Measurements from ENCODE around the gene PRKCH.

PRKCH gene

DNA sequence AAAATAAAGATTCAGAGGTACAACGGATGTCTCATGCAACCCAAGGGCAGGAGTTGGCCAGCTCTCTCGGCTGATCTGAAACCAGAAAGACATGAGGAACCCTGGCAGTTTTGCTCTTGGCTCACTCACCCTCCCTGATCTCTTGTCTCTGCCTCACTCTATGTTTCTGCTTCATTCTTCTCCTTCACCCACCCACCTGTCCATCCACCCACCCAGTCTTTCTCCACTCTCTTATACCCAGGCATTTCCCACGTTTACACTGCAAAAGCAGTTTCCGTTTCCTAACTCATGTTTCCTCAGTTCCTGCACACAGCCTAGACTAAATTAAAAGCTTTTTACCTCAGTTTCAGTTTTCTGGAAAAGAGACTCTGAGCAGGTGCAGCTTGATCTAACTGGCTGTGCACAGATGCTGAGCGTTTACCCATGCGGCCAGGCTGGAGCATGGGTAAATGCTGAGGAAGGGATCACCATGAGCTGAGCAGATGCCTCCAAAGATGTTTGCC lies 157.6 kb downstream of the PRKCH start:
- DNase-seq: no peak

DNA sequence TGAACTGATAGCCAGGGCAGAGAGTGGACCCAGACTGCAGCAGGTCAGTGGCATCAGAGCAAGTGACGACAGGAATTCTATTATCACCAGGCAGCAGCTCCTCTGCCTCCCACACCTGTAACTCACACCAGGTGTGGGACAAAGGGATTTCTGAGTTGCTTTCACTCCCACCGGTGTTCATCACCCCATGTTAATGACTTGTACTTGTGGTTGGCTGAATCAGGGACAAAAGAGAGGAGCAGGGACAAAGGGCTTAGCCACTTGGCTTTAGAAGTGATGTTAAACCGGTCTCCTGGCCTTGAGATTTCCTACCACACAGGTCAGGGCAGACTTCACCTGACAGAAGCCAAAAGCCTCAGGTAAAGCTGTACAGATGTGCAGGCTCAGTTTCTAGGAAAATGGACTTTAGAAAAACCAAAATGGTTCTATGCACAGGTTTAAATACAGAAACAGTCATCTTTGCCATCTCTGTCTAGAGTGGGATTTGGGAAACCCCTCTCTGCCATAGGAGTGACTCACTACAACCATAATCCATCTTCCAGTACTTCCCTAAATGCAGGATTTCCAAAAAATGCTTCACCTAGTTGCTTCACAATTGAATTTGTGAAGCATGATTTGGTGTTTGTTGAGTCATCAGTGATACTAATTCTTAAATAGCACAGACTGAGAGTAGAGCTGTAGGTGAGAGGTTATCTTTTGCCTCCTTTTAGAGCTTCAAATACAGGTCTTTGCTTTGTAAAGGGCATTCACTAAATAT lies 158.5 kb downstream of the PRKCH start:
- DNase-seq: no peak

DNA sequence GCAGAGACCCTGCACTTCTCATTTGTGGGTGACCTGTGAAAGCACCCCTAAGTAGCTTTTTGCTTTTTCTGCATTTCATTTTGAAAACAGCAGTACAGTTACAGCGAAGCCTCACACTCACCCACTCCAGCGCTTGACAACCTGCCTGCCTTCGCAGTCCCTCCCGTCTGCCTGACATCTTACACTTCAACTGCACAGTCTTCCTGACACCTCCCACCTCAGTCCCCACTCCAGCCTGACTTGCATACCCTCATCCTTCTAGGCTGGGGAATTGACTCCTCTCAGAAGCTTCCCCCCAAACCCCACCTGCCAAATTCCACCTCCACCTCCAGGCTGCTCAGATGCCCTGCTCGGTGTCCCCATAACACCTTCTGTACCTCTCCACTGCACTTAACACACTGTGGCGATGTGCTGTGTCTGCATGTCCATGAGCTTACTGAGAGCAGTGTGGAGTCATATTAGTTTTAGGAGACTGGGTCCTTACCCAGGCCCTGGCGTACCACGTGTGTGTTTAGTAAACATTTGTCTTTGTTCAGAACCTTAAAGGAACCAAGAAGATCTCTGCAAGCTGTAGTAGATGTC lies 159.4 kb downstream of the PRKCH start:
- no peak for DNase-seq

DNA sequence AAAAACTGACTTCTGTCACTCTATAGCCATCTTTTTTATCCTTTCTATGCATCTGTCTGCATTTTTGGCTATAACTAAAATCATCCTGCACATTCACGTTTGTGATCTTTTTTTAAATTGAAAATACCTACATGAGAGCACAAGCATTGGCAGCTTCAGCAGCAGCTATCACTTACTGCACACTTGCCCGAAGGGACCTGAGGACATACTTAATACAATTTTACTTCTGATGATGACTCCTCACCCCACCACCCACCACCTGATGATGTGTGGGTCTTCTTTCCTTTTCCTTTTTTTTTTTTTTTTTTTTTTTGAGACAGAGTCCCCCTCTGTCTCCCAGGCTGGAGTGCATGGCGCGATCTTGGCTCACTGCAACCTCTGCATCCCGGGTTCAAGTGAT lies 160.3 kb downstream of the PRKCH start:
- DNase-seq: no peak

DNA sequence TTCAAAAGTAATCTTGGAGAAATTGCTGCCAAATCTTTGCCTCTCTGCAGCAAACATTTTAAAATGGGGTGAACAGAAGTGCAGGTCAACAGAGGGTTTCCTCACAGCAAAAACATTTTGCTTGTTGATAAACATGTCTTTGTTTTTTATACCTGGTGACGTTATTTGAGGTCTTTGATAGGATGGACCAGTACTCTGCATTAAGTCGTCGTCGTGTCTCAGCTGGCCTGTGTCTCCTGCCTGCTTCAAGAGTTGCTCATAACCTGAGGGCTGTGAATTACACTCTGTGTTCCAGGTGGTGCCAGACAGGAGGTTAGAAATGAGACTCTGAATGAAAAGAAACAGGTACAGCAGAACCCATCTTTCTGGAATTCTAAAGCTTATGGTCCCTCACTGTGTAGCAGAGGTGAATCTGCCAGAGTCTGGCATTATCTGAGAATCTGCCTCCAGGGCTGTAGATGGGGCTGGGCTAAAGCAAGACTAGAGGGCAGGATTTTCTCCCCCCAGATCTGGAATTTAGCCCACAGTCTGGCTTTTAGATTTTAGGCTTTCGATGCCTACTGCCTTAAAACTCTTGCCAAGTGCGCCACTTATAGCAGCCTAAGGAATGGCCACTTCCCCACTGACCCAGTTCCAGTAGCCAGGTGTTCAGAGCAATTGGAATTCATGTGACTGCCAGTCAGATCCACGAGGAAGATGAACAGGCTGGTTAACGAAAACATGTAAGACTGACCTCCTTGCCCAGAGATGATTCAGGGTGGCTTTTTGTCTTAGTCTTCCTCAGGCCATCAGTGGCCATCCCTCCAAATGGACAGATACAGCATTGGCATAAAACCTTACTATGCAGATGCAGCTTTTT lies 161.2 kb downstream of the PRKCH start:
- DNase-seq: no peak

DNA sequence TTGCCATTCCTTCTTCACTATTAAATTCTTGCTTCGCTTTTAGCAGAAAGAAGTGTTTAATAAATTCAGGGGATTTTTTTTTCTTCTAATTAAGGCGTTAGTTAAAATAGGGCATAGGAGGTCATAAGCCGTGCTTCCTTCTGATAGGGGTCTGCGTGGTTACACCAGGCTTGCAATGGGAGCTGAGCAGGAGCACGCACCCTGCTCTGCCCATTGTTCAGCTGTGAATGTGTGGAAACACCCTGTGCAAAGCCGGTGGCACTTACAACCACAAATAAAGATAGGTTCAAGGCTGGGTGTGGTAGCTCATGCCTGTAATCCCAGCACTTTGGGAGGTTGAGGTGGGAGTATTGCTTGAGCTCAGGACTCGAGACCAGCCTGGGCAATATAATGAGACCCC lies 162.1 kb downstream of the PRKCH start:
- no peak for DNase-seq

DNA sequence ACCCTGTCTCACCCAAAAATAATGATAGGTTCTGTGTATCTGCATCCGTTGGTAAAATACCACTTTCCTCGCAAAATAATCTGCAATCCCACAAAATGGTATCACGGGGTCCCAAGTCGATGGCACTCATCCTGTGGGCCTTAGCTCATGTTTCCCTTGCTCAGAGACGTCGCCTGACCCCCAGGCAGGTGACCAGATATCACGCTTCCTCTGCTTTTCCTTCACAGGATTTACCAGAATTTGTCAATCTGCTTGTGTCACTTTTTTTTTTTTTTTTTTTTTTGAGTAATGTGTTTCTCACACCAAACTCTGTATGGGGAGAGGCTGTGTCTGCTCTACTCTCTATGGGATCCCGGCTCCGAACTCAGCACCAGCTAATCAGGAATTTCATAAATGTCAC lies 162.7 kb downstream of the PRKCH start:
- no peak for DNase-seq

DNA sequence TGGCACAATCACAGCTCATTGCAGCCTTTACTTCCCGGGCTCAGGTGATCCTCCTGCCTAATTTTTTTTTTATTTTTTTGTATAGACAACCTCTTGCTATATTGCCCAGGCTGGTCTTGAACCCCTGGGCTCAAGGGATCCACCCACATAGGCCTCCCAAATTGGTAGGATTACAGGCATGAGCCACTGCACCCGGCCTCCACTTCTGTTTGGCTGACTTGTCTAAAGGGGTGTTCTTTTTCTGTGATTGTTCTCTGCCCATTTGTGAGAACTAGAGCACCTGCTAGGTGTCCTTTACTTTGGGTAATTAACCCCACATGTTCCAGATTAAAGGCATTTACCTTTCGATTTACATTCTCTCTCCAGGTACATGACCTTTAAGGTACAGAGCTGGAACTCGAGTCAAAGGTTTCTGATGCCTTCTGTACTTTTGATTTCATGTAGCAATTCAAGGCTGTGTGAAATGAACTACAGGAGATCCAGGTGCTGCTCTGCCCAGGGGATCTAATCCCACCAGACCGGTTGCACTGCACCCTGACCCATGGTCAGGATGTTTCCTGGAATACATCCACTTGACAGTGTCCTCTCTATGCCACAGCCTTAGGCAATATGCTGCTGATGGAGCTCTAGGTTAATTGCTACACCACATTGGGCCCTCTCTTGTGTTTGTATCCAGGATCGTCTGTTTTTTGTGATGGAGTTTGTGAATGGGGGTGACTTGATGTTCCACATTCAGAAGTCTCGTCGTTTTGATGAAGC lies 163.6 kb downstream of the PRKCH start:
- DNase-seq: no peak

DNA sequence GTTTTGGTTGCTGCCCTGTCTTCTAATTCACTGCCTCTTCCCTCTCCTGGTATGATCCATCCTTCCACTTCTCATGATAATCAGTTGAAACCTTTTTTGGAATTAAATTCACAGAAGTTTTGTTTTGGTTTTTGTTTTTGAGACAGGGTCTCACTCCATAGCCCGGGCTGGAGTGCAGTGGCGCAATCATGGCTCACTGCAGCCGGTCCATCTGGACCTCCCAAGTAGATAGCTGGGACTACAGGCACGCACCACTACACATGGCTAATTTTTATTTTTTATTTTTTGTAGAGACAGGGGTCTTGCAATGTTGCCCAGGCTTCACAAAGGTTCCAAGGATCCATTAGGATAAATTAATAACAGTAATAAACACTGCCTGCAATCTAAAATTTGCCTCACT lies 164.3 kb downstream of the PRKCH start:
- no peak for DNase-seq

DNA sequence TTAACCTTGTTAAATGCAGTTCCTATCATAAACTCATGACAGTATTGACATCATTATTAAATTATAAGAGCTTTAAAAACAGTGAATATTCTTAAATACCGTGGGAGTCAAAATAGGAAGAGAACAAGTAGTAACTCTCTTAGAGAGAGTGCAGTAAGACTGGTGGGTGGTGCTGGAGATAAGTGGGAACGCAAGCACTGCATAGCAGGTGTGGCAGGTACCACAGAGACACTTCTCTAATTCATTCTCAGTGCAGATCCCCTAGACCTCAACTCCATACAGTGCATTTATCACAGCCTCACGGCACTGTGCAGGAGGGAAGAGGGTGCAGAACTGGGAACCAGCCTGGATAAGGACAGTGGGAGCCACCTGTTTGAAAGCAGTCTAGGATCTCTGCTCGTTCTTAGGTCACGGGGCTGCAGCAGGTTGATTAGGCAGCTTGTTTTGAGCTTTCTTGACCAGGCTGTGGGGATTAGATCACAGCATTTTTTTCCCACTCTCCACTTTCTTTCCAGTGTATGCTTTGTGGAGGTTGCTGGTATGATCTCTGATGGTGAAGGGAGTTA lies 165.6 kb downstream of the PRKCH start:
- DNase-seq: no peak

DNA sequence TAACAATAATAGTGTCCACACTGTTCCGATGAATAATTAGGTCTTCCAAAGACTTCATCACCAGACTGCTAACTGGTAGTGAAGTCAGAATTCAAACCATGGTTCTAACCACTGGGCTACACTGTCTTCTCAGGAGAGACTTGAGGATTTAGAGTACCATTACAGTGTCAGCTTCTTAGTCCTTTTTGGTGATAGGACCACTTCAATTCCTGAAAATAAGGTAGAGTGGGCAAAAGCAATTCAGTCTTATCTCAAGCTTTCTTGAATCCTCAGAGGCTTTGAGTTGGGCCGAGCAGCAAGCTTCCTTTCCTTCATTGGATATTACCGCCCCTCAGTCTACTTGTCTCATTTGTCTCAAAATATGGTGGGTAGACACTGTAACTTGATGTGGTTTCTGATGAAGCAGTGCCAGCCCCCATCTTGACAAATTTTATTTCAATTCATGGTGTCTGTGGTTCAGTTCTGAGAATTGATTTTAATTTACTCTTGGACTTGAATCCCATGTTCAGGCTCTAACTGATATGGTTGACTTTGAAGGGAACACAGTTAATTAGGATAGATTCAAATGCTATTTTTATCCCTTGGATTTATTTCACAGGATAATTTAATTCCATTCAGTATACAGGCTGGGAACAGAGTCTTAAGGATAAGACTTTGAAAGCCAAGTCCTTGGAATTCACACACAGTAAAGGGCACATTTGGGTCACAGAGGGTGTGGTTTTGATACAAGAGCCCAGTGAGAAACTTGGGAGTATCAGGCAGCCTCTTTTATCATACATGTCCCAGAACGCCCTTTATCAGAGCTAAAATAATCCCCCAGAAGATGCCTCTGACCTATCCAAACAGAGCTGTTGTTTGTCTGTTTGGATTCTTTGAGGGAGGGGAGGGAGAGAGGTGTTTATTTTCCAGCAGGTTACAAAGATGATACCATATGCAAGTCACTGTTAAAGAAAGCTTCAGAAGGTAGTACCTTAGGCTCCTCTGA lies 167.3 kb downstream of the PRKCH start:
- DNase-seq: no peak

DNA sequence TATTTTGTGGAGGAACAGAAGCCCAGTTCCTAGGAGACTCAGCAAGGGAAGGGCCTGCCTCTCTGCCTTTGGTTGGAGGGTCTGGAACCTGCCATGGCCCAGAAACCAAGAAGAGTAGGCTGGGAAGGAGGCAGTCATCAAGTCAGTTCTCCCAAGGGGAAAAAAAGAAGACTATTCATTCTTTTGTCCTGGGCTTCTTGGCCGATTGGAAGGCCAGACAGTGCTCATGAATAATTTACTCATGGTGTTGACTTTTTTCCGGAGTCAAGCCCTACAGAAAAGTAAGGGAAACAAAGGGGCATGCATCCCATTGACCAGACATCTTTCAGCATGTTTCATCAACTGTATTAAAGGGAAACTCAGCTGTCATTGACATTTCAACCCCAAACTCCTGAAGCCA lies 168.1 kb downstream of the PRKCH start:
- no peak for DNase-seq

DNA sequence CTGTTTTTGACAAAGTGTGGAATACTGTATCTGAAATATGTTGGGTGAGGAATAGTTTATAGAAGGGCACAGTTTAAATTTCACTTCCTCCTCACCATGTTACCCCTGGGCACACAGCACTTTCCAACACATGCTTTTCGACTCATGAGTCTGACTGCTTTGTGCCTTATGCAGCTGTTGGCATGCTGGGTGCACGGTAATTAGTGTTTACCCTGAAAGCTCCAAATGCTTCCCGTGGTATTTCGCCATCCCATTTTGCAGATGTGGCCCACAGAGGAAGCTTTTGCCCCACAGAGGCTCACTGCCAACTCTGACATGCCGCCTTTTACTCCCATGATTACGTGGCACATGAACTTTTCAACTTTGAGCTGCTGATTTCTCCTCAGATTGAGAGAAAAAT lies 168.6 kb downstream of the PRKCH start:
- no peak for DNase-seq

DNA sequence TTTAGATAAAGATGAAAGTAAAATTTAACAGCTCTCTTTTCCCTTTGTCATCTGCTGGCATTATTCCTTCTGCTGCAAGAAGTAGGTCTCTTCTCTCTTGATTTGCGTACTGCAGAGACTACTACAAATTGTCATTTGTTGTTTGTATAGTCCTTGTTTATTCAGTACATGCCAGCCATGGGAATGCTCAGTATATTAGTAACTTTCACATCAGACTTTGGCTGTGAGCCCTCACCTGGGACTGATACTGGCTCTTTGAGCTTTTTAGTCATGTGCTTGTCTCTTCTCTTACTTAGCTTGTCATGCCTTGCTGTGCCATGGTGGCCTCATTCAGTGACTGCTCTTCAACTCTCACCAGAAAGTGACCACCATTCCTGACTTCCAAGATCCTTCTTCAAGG lies 169.8 kb downstream of the PRKCH start:
- DNase-seq: peak; percentile 5

DNA sequence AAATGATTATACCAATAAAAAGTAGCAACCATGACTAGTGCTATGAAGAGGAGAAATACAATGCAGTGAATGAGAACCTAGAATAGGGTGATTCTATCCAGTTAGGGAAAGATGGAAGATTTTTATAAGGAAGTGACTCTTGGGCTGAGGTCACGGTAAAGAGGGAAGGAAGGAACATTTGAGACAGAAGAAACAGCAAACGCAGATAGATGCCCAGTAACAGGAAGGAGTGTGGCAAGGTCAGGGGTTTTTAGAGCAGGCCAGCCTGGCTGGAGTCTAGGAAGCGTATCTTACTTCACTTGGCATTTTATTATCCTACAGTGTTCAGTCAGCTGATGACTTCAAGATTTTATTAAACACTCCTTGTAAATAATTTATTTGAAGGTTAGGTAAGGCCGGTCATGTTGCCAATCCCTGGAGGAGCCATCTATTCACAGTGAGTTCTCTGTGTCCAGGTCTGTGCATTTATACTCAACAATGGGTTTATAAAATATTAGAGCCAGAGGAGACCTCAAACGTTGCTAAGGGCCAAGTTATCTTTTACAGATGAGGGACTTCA lies 170.6 kb downstream of the PRKCH start:
- no peak for DNase-seq

DNA sequence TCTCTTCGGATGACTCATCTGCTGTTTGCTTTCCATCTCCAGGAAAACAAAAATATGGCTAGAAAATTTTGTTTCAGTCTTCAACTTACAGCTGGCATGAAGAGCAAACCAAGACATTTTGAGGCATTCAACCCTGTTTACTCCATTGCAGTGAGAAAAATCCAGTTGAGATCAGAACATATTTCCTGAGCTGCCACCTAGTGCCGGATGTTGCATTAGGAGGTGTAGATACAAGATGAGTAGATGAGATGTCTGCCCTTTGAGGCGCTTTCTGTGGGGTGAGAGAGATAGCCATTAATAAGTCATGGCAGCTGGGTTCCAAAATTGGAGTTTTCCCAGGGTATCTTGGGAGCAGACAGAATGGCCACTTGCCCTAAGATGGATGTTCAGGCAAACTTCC lies 171.1 kb downstream of the PRKCH start:
- DNase-seq: no peak

DNA sequence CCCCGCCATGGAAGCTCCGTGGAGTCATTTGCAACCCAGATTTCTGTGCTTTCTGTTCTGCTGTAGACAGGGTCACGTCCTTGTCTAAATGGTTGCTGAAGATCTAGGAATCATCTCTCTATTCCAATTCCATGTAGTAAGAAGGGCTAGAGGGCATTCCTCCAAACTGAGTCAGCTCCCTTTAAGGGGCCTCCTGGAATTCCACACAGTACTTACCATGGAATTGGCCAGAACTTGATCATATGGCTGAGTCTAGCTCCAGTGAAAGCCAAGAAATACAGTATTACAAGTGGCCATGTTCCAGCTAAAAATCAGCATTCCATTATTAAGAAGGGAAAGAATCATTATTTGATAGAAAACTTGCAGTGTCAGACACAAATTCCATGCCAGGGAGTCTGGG lies 171.9 kb downstream of the PRKCH start:
- no peak for DNase-seq

DNA sequence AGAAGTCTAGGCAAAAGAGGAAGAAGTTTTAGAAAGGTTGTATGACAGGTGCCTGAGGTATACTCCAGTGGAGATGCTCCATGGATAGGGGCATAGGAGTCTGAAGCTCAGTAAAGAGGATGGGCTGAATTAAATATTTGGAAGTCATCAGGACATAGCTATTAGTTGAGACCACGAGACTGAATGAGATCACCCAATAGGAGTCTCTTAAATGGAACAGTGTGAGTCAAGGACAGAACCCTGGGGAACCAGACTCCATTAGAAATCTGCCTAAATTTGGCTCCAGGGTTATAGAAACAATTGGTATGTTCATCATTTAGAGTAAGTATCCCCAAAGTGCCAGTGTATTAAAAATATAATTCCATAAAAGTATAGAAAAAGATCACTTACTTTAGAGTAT lies 172.6 kb downstream of the PRKCH start:
- no peak for DNase-seq

DNA sequence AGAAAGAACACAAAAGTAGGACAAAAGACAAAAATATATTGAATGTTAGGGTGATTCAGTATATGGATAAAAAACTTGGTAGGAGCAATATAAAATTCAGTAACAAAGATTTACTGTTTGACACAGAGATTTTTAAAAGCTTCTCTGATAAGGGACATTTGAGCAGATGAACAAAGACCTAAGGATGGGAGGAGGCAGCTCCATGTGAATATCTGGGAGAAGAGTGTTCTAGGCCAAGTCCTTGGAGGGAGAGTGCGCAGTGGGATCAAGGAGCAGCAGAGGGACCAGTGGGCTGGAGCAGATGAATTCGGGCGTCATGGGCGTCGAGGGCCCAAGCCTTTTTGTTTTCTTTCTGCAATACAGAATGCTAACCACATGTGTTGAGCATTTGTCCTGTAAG lies 174.4 kb downstream of the PRKCH start:
- DNase-seq: no peak

DNA sequence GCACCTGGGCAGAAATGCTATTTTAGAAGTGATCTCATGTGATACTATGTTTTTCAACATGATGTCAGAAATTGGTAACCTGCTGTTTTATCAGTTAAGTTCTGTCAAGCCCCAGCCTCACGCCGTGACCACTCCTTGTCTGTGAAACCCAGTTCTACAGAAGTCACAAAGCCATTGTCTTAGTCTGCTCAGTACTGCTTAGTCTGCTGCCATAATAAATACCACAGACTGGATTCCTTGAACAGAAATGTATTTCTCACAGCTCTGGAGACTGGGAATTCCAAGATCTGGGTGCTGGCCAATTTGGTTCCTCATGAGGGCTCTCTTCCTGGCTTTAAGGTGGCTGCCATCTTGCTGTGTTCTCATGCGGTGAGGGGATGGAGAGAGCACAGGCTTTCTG lies 176.9 kb downstream of the PRKCH start:
- DNase-seq: no peak

DNA sequence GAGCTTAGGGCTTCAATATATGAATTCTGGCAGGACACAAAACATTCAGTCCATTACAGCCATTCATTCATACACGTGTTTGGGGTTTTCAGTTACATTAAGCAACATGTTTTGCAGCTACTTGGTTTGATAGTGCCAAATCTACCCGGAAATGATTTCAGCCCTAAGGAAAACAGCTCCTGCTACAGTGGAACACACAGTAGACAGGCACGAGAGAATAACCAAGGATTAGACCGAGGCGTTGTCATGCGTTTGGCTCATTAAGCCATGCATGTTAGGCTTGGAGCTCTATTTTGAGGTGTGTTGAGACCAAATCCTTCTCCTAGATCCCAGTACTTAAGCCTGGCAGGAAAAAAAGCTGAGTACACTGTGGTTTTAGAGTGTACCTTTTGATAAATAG lies 177.4 kb downstream of the PRKCH start:
- DNase-seq: no peak

Data from DMS53 (cell line).